K562 (cell line): ENCODE data around the gene CUTC. TPM values are rescaled to one million over a fixed set of nuclear protein-coding genes. Genes with fewer than 3 reads are reported as not detected.

Source experiments
- ATAC-seq: fragments of 200-7000 bp; cut with Tn5 transposase; 3 replicates; pipeline ENCODE4 v1.9.1; 2020; ENCODE audit warnings: moderate library complexity
- BruUV-seq: library from RNA; stranded (reverse); fragments of 400-500 nt; replicated peaks from 2 replicates; lab custom pipeline; 2021; lab: Mats Ljungman, UMichigan
- CTCF ChIA-PET: fragments of 300-600 bp; formaldehyde crosslinking; extraction: SDS; loops from one replicate; lab custom pipeline; 2021; ENCODE audit warnings: low intra/inter-chr PET ratio; lab: Yijun Ruan, JAX
- POLR2A ChIA-PET: fragments of 300-600, 350-650 bp; sonication (Branson Sonifier 250); formaldehyde crosslinking; extraction: SDS; loops from one replicate; lab custom pipeline; 2021; ENCODE audit warnings: antibody characterized with exemption, inconsistent platforms; lab: Yijun Ruan, JAX
- DNase-seq, 4 experiments: peaks; one replicate each; pipeline versions ENCODE4 v3.0.0 to v3.0.0-alpha.2; 2011 to 2018; ENCODE audit warnings: low spot score in 3 of 4, mixed read lengths in 3 of 4; ENCODE audit errors: extremely low read depth in 1 of 4
- FAIRE-seq: peaks from 2 replicates; lab custom pipeline; 2011; peaks lifted over from hg19 to GRCh38; lab: Jason Lieb, UNC
- H2AFZ ChIP-seq: 2 replicates; pipeline ENCODE4 v1.6.0; 2011; ENCODE audit warnings: low read depth, low read length, control low read depth, inconsistent platforms
- H3K27ac ChIP-seq: fragments of 200-600 bp; 3 replicates; pipeline ENCODE4 v1.8.0; 2011; ENCODE audit warnings: low read depth, mild to moderate bottlenecking, control low read depth, inconsistent platforms, low read length, moderate library complexity, mixed read lengths; ENCODE audit errors: extremely low read depth
- H3K27me3 ChIP-seq, 2 experiments: fragments of 300-600 bp in 1 of 2; 2 replicates in 1 of 2; 3 replicates in 1 of 2; pipeline versions ENCODE4 v1.6.0 to v1.8.0; 2011; ENCODE audit warnings: inconsistent platforms in 2 of 2, low read length in 2 of 2, mild to moderate bottlenecking in 1 of 2, mixed read lengths in 1 of 2, moderate library complexity in 1 of 2; ENCODE audit not compliant: control insufficient read depth in 2 of 2, insufficient read depth in 2 of 2
- H3K36me3 ChIP-seq: fragments of 300-600 bp; 3 replicates; pipeline ENCODE4 v1.8.0; 2011; ENCODE audit warnings: mild to moderate bottlenecking, low read length, inconsistent platforms; ENCODE audit not compliant: control insufficient read depth, insufficient read depth
- H3K4me1 ChIP-seq, 2 experiments: fragments of 200-600 bp in 1 of 2; replicated peaks in 1 of 2; 2 replicates in 1 of 2; 3 replicates in 1 of 2; pipeline versions ENCODE4 v1.5.1 to v1.8.0; 2011; ENCODE audit warnings: inconsistent platforms in 2 of 2, low read length in 2 of 2, mild to moderate bottlenecking in 1 of 2, mixed read lengths in 1 of 2, moderate library complexity in 1 of 2; ENCODE audit not compliant: control insufficient read depth in 2 of 2, insufficient read depth in 2 of 2
- H3K4me2 ChIP-seq: 2 replicates; pipeline ENCODE4 v1.6.1; 2011; ENCODE audit warnings: low read length, control low read depth, inconsistent platforms, mixed read lengths; ENCODE audit not compliant: insufficient read depth
- H3K4me3 ChIP-seq: fragments of 200-600 bp; sonication (generic), shearing (Covaris generic); 2 replicates; pipeline ENCODE4 v1.5.1; 2016; ENCODE audit warnings: control low read depth, inconsistent platforms
- H3K79me2 ChIP-seq: fragments of 200-600 bp; 3 replicates; pipeline ENCODE4 v1.8.0; 2011; ENCODE audit warnings: low read length, inconsistent platforms; ENCODE audit not compliant: control insufficient read depth, insufficient read depth
- H3K9ac ChIP-seq, 2 experiments: 2 replicates each; pipeline versions ENCODE4 v1.6.0 to v1.6.1; 2011; ENCODE audit warnings: low read depth in 2 of 2, low read length in 2 of 2, control low read depth in 1 of 2, inconsistent platforms in 1 of 2, mild to moderate bottlenecking in 1 of 2, mixed read lengths in 1 of 2; ENCODE audit not compliant: insufficient read depth in 1 of 2
- H3K9me1 ChIP-seq: one replicate; pipeline ENCODE4 v1.6.0; 2011; ENCODE audit warnings: inconsistent platforms, mild to moderate bottlenecking, low read length, moderate library complexity; ENCODE audit not compliant: control insufficient read depth, insufficient read depth
- H3K9me3 ChIP-seq: replicated peaks from 2 replicates; pipeline ENCODE4 v1.5.1; 2011; ENCODE audit warnings: low read depth, low read length, inconsistent platforms; ENCODE audit not compliant: control insufficient read depth, insufficient read depth
- H4K20me1 ChIP-seq: replicated peaks from 2 replicates; pipeline ENCODE4 v1.6.1; 2011; ENCODE audit warnings: low read length, inconsistent platforms, mixed read lengths; ENCODE audit not compliant: control insufficient read depth, insufficient read depth
- GATAD2B ChIP-seq: fragments of 450-650 bp; IDR thresholded peaks from 2 replicates; pipeline ENCODE4 v1.6.1; 2017; ENCODE audit warnings: mild to moderate bottlenecking, borderline replicate concordance
- GTF2A2 ChIP-seq: IDR thresholded peaks from 2 replicates; pipeline ENCODE4 v1.6.1; 2016; ENCODE audit warnings: mild to moderate bottlenecking, missing genetic modification characterization, missing compliant biosample characterization
- KLF1 ChIP-seq: fragments of 450-650 bp; IDR thresholded peaks from 2 replicates; pipeline ENCODE4 v1.6.1; 2016; ENCODE audit warnings: missing genetic modification characterization, missing compliant biosample characterization
- NFIX ChIP-seq: fragments of 250-450 bp; sonication (Bioruptor Pico); IDR thresholded peaks from 2 replicates; pipeline ENCODE4 v1.4.0; 2020; ENCODE audit warnings: low read depth, mild to moderate bottlenecking, moderate library complexity
- PCBP2 ChIP-seq: fragments of 200-400 bp; formaldehyde crosslinking; IDR thresholded peaks from 2 replicates; pipeline ENCODE4 v1.6.1; 2018; ENCODE audit warnings: low read length, low read depth, mild to moderate bottlenecking, moderate library complexity; ENCODE audit not compliant: poor library complexity, severe bottlenecking
- WGBS: fragments of 100-300 bp; shearing (Covaris generic); methylation state at CpG from one replicate; pipeline ENCODE4 v1.1.6; 2016; ENCODE audit warnings: low coverage, mixed read lengths; ENCODE audit not compliant: insufficient coverage; ENCODE audit errors: missing lambda C conversion rate; 5-methylcytosine and 5-hydroxymethylcytosine counted together
- in situ Hi-C: fragments of 300-500 bp; cut with MboI; formaldehyde crosslinking; loops from 4 replicates; pipeline ENCODE4 v1.15.0; 2018; ENCODE audit warnings: inconsistent platforms, mixed read lengths
- intact Hi-C: fragments of 100-400 bp; cut with micrococcal nuclease; formaldehyde crosslinking; loops from 2 replicates; pipeline ENCODE4 v1.14.2; 2022
- polyA plus RNA-seq, 8 experiments: library from polyadenylated mRNA; depleted of rRNA in 4 of 8; stranded (reverse) in 5 of 8; unstranded in 3 of 8; fragments of >200 nt; fragmentation: Nextera tagmentation in 2 of 8; fragmentation: Illumina TruSeq in 1 of 8; extraction: Ambion mirVana in 2 of 8; extraction: Trizol in 1 of 8; gene quantifications; 2 replicates each; pipeline versions ENCODE4 v1.2.1 to v1.2.3, GENCODE V29; 2011 to 2014; ENCODE audit warnings: inconsistent platforms in 1 of 8, missing spikeins in 1 of 8
- total RNA-seq, 7 experiments: library from RNA; depleted of rRNA in 6 of 7; stranded (reverse); fragments of >200 nt in 6 of 7; fragmentation: Illumina TruSeq in 2 of 7; extraction: Trizol in 2 of 7; gene quantifications; 2 replicates each; pipeline versions ENCODE4 v1.2.1 to v1.2.3, GENCODE V29; 2011 to 2021; ENCODE audit warnings: low replicate concordance in 1 of 7
- TF ChIP-seq, protein P1 (sequence below), 2 experiments: fragments of 150-350 bp in 1 of 2; IDR thresholded peaks; 2 replicates each; pipeline ENCODE4 v1.6.1; 2012 to 2016; ENCODE audit warnings: low read depth in 2 of 2, low read length in 2 of 2, mild to moderate bottlenecking in 1 of 2, moderate library complexity in 1 of 2
- TF ChIP-seq, protein P2 (sequence below), 3 experiments: IDR thresholded peaks in 2 of 3; conservative IDR thresholded peaks in 1 of 3; 2 replicates each; pipeline ENCODE4 v1.5.1; 2011 to 2012; ENCODE audit warnings: low read length in 3 of 3, mild to moderate bottlenecking in 3 of 3, control low read depth in 2 of 3, improper control_type of control experiment in 1 of 3, inconsistent platforms in 1 of 3, low read depth in 1 of 3, mixed read lengths in 1 of 3, moderate library complexity in 1 of 3; ENCODE audit not compliant: insufficient read depth in 2 of 3
- TF ChIP-seq, protein P3 (sequence below): fragments of 250-450 bp; sonication (Bioruptor Pico); IDR thresholded peaks from 2 replicates; pipeline ENCODE4 v1.8.0; 2021; ENCODE audit warnings: borderline replicate concordance, mild to moderate bottlenecking, moderate library complexity; ENCODE audit not compliant: poor library complexity, severe bottlenecking
- TF ChIP-seq, protein P4 (sequence below), 2 experiments: fragments of 450-650 bp in 1 of 2; sonication (generic) in 1 of 2; formaldehyde crosslinking; conservative IDR thresholded peaks; 2 replicates each; pipeline versions ENCODE4 v1.4.0 to v1.8.1; 2020 to 2022; ENCODE audit warnings: mild to moderate bottlenecking in 1 of 2, missing genetic modification reagents in 1 of 2

Gene CUTC
- total and polyA plus RNA-seq, 9 of the 15 experiments (the other 6 are each of a cell fraction or from before 2014, with no cell fraction given), result 18.6 to 69.3 (median 32.3) TPM

DNA sequence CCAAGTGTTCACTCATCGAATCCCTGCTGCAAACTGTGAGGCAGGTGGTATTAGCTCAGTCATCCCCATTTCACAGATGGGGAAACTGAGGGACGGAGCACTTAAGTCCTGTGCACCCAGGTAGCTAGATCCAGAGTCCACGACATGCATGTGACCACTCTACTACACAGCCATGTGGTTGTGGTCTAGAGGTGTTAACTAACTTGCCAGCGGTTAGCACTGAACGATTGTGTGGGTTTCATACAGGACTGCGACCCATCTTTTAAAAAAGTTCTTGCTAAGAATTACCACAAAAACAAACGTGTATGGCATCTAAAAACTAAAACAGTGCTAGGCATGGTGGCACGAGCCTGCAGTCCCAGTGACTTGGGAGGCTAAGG, 34.3 kb downstream of the CUTC start (continued):
- TF ChIP-seq, protein P1, sequence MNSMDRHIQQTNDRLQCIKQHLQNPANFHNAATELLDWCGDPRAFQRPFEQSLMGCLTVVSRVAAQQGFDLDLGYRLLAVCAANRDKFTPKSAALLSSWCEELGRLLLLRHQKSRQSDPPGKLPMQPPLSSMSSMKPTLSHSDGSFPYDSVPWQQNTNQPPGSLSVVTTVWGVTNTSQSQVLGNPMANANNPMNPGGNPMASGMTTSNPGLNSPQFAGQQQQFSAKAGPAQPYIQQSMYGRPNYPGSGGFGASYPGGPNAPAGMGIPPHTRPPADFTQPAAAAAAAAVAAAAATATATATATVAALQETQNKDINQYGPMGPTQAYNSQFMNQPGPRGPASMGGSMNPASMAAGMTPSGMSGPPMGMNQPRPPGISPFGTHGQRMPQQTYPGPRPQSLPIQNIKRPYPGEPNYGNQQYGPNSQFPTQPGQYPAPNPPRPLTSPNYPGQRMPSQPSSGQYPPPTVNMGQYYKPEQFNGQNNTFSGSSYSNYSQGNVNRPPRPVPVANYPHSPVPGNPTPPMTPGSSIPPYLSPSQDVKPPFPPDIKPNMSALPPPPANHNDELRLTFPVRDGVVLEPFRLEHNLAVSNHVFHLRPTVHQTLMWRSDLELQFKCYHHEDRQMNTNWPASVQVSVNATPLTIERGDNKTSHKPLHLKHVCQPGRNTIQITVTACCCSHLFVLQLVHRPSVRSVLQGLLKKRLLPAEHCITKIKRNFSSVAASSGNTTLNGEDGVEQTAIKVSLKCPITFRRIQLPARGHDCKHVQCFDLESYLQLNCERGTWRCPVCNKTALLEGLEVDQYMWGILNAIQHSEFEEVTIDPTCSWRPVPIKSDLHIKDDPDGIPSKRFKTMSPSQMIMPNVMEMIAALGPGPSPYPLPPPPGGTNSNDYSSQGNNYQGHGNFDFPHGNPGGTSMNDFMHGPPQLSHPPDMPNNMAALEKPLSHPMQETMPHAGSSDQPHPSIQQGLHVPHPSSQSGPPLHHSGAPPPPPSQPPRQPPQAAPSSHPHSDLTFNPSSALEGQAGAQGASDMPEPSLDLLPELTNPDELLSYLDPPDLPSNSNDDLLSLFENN (IDR thresholded peaks at IDR 0.05; ENCODE audit: low read depth in 2 of 2, low read length in 2 of 2), result no peak
- TF ChIP-seq, protein P2, sequence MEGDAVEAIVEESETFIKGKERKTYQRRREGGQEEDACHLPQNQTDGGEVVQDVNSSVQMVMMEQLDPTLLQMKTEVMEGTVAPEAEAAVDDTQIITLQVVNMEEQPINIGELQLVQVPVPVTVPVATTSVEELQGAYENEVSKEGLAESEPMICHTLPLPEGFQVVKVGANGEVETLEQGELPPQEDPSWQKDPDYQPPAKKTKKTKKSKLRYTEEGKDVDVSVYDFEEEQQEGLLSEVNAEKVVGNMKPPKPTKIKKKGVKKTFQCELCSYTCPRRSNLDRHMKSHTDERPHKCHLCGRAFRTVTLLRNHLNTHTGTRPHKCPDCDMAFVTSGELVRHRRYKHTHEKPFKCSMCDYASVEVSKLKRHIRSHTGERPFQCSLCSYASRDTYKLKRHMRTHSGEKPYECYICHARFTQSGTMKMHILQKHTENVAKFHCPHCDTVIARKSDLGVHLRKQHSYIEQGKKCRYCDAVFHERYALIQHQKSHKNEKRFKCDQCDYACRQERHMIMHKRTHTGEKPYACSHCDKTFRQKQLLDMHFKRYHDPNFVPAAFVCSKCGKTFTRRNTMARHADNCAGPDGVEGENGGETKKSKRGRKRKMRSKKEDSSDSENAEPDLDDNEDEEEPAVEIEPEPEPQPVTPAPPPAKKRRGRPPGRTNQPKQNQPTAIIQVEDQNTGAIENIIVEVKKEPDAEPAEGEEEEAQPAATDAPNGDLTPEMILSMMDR (IDR thresholded peaks at IDR 0.05 in 2 of 3, conservative IDR thresholded peaks at IDR 0.05 in 1 of 3; ENCODE audit: insufficient read depth in 2 of 3, low read depth in 1 of 3, low read length in 3 of 3), result no peak

DNA sequence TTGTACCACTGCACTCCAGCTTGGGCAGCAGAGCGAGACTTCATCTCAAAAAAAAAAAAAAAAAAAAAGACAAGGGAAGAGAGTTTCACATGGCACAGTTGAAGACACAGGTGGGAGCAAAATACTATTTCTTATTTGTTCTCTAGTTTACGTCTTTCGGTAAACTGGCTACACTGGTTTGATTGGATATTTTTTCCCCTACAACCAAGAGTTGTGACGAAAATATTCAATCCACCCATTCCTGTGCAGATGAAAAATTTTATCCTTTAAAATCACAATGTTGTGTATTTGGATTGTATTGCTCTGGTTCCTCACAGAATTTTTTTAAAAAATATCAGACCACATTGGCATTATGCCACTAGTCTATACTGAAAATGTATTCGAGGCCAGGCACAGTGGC, 35.9 kb downstream of the CUTC start:
- ChIA-PET POLR2A (no interaction called here), CTCF (no interaction called here)
- H3K9me1 ChIP-seq, result no peaks in the 10 kb centered on the region
- H3K4me1 ChIP-seq, result no peaks in the 10 kb centered on the region; a peak in 1 of 5 replicates
- BruUV-seq, result no TSS peak
- no peak for ATAC-seq
- no peak overlapping the region for H3K4me2 ChIP-seq
- H2AFZ ChIP-seq, result no peak overlapping the region
- no peaks in the 10 kb centered on the region for H3K79me2 ChIP-seq
- no peaks in the 10 kb centered on the region for H3K36me3 ChIP-seq
- H3K27me3 ChIP-seq, result no peaks in the 10 kb centered on the region; a peak in 1 of 5 replicates
- no peak for DNase-seq
- TF ChIP-seq GTF2A2 (tag) (no peak), KLF1 (tag) (no peak), GATAD2B (no peak), NFIX (CRISPR knock-in tag) (no peak), PCBP2 (no peak)
- TF ChIP-seq, protein P3, sequence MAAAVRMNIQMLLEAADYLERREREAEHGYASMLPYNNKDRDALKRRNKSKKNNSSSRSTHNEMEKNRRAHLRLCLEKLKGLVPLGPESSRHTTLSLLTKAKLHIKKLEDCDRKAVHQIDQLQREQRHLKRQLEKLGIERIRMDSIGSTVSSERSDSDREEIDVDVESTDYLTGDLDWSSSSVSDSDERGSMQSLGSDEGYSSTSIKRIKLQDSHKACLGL (CRISPR knock-in tag), result no peak
- TF ChIP-seq, protein P4, sequence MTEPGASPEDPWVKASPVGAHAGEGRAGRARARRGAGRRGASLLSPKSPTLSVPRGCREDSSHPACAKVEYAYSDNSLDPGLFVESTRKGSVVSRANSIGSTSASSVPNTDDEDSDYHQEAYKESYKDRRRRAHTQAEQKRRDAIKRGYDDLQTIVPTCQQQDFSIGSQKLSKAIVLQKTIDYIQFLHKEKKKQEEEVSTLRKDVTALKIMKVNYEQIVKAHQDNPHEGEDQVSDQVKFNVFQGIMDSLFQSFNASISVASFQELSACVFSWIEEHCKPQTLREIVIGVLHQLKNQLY (CRISPR knock-in tag; conservative IDR thresholded peaks at IDR 0.05), result no peak
- no peaks in the 10 kb centered on the region for H3K9me3 ChIP-seq
- H3K27ac ChIP-seq, result no peak overlapping the region
- no peak for FAIRE-seq
- no peak overlapping the region for H3K4me3 ChIP-seq
- intact Hi-C loops, result no loop called here
- no peaks in the 10 kb centered on the region for H4K20me1 ChIP-seq
- in situ Hi-C loops, result no loop called here
- no peak overlapping the region for H3K9ac ChIP-seq
- WGBS, result 4% methylated on average over 2 of the region's 5 CpGs
